Adipose tissue (tissue), 3 donors: Measurements from ENCODE around the gene ZCCHC7. TPM values are rescaled to one million over a fixed set of nuclear protein-coding genes. Genes with fewer than 3 reads are reported as not detected.
"Not testable (repeated sequence)": the region's sequence is repeated elsewhere in the genome, so short reads cannot be mapped to it uniquely, and the experiment has no call there.

Experiments used
- H3K27ac ChIP-seq: one replicate; pipeline ENCODE4 v1.5.1; 2013; ENCODE audit warnings: low read depth, low read length
- WGBS, 3 donors: extraction: QIAGEN DNeasy Blood & Tissue Kit; methylation state at CpG; one replicate each; pipeline ENCODE4 v1.1.7; 2013; 5-methylcytosine and 5-hydroxymethylcytosine counted together
- polyA plus RNA-seq, 3 donors: library from polyadenylated mRNA; stranded (reverse); fragments of 200-250 nt; gene quantifications; one replicate each; pipeline ENCODE4 v1.2.3, GENCODE V29; 2013
- donor health status: healthy with polysubstance abuse.
- donor health status: Bipolar disorder and iron deficiency.
- donor health status: healthy.

ZCCHC7 gene
- polyA plus RNA-seq, 3 donors, result 5.2 to 13.2 (median 8.0) TPM

GRCh38 chr9:37114442-37114841 lies 5.9 kb upstream of the ZCCHC7 start:
- 92 to 94% (median 92%) methylated on average over 4 of the region's 4 CpGs for WGBS, 3 donors

GRCh38 chr9:37117956-37118355 lies 2.4 kb upstream of the ZCCHC7 start:
- no peak overlapping the region for H3K27ac ChIP-seq
- 94 to 96% (median 95%) methylated on average over 3 of the region's 3 CpGs for WGBS, 3 donors

More at GRCh38 chr9:37114442-37114841, 5.9 kb upstream of the ZCCHC7 start:
- not testable (repeated sequence) for H3K27ac ChIP-seq

GRCh38 chr9:37119360-37119759 lies 1.0 kb upstream of the ZCCHC7 start:
- WGBS, 3 donors, result 97 to 100% (median 98%) methylated on average over 9 of the region's 9 CpGs
- no peak overlapping the region for H3K27ac ChIP-seq

GRCh38 chr9:37120843-37121335 lies 515 bp downstream of the ZCCHC7 start:
- peak overlapping the region; percentile 89 for H3K27ac ChIP-seq
- WGBS, 3 donors, result 0 to 1% (median 1%) methylated on average over 23 of the region's 23 CpGs

- H3K27ac ChIP-seq, result no peak overlapping the region
- WGBS, 3 donors, result 56 to 81% (median 77%) methylated on average over 4 of the region's 4 CpGs
Observed at GRCh38 chr9:37121881-37122280, 1.5 kb downstream of the ZCCHC7 start.

- WGBS, 3 donors, result 83 to 90% (median 90%) methylated on average over 6 of the region's 6 CpGs
- no peak overlapping the region for H3K27ac ChIP-seq
Observed at GRCh38 chr9:37126214-37126788, 5.9 kb downstream of the ZCCHC7 start.

- 90 to 98% (median 90%) methylated on average over 3 of the region's 3 CpGs for WGBS, 3 donors
- H3K27ac ChIP-seq, result no peak overlapping the region
Observed at GRCh38 chr9:37127018-37127417, 6.6 kb downstream of the ZCCHC7 start.

- 94 to 96% (median 95%) methylated on average over 3 of the region's 3 CpGs for WGBS, 3 donors
- no peak overlapping the region for H3K27ac ChIP-seq
Observed at GRCh38 chr9:37128051-37128450, 7.7 kb downstream of the ZCCHC7 start.

GRCh38 chr9:37134166-37134565 lies 13.8 kb downstream of the ZCCHC7 start:
- WGBS, 3 donors, result 88 to 99% (median 91%) methylated on average over 1 of the region's 1 CpG
- no peak overlapping the region for H3K27ac ChIP-seq

GRCh38 chr9:37141015-37141414 lies 20.6 kb downstream of the ZCCHC7 start:
- WGBS, 3 donors, result 92 to 100% (median 97%) methylated on average over 2 of the region's 2 CpGs
- H3K27ac ChIP-seq, result no peak overlapping the region

- 70 to 87% (median 78%) methylated on average over 2 of the region's 2 CpGs for WGBS, 3 donors
- no peak overlapping the region for H3K27ac ChIP-seq
Observed at GRCh38 chr9:37144762-37145161, 24.4 kb downstream of the ZCCHC7 start.

- WGBS, 3 donors, result 15 to 34% (median 20%) methylated on average over 2 of the region's 2 CpGs
- H3K27ac ChIP-seq, result no peak overlapping the region
Observed at GRCh38 chr9:37146410-37146809, 26.0 kb downstream of the ZCCHC7 start.

GRCh38 chr9:37148181-37148580 lies 27.8 kb downstream of the ZCCHC7 start:
- no peak overlapping the region for H3K27ac ChIP-seq
- 59 to 90% (median 77%) methylated on average over 2 of the region's 2 CpGs for WGBS, 3 donors

- no peak overlapping the region for H3K27ac ChIP-seq
- 80 to 90% (median 85%) methylated on average over 4 of the region's 4 CpGs for WGBS, 3 donors
Observed at GRCh38 chr9:37149666-37150308, 29.4 kb downstream of the ZCCHC7 start.

- H3K27ac ChIP-seq, result no peak overlapping the region
Observed at GRCh38 chr9:37150415-37150814, 30.0 kb downstream of the ZCCHC7 start.

- H3K27ac ChIP-seq, result no peak overlapping the region
- WGBS, 3 donors, result 44 to 71% (median 50%) methylated on average over 1 of the region's 1 CpG
Observed at GRCh38 chr9:37151812-37152211, 31.4 kb downstream of the ZCCHC7 start.

GRCh38 chr9:37152365-37152764 lies 32.0 kb downstream of the ZCCHC7 start:
- no peak overlapping the region for H3K27ac ChIP-seq
- WGBS, 3 donors, result 57 to 84% (median 83%) methylated on average over 2 of the region's 2 CpGs

GRCh38 chr9:37155601-37156000 lies 35.2 kb downstream of the ZCCHC7 start:
- WGBS, 3 donors, result 94 to 97% (median 95%) methylated on average over 2 of the region's 2 CpGs
- H3K27ac ChIP-seq, result no peak overlapping the region

GRCh38 chr9:37156205-37156604 lies 35.8 kb downstream of the ZCCHC7 start:
- 90 to 95% (median 92%) methylated on average over 6 of the region's 6 CpGs for WGBS, 3 donors
- H3K27ac ChIP-seq, result no peak overlapping the region

GRCh38 chr9:37156781-37157356 lies 36.5 kb downstream of the ZCCHC7 start:
- no peak overlapping the region for H3K27ac ChIP-seq
- 93 to 96% (median 96%) methylated on average over 4 of the region's 4 CpGs for WGBS, 3 donors
